Lung microvascular endothelial cell (primary cell): ENCODE results near the gene PMAIP1. TPM values are rescaled to one million over a fixed set of nuclear protein-coding genes. Genes with fewer than 3 reads are reported as not detected.
"Not testable (repeated sequence)": the region's sequence is repeated elsewhere in the genome, so short reads cannot be mapped to it uniquely, and the experiment has no call there.

ENCODE experiments used
- DNase-seq, 2 donors: peaks; one replicate each; pipeline versions ENCODE4 v3.0.0 to v3.0.0-alpha.2; 2010; ENCODE audit warnings: low read depth in 2 of 2
- total RNA-seq: library from RNA; depleted of rRNA; stranded (reverse); fragments of >200 nt; gene quantifications from 2 replicates; pipeline ENCODE4 v1.2.1, GENCODE V29; 2014

Gene PMAIP1
- 9.2 and 13.7 TPM in 2 replicates for total RNA-seq

DNA sequence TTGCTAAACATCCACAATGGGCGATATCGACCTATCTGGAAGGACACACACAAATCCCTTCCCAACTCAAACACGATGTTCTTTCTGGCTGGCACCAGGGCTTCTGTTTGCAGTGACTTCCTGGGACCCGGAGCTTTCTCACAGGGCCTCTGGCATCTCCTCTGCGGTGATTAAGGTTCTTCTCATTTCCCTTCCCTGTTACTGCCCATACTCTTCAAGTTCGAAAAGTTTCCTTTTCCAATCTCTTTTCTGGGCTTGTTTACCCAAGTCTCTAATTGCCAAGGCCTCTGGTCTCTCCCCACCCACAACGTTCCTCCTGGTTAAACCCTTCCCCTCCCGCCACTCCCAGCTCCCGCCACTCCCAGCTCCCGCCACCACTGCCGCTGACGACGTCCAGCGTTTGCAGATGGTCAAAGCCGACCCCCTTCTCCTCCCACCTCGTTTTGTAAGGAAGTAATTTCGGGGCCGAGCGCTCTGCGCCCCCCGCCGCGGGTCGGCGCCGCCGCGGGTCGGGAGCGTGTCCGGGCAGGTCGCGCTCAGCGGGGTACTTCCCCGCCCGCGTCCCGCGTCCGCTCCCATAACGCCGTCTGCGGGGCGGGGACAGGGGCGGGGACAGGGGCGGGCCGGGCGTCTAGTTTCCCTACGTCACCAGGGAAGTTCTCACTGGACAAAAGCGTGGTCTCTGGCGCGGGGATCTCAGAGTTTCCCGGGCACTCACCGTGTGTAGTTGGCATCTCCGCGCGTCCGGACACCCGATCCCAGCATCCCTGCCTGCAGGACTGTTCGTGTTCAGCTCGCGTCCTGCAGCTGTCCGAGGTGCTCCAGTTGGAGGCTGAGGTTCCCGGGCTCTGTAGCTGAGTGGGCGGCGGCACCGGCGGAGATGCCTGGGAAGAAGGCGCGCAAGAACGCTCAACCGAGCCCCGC is at the start of gene PMAIP1:
Gene PMAIP1 (plus strand): TSS at position 699 of the 924 bp plus-strand sequence. CDS start 182 bp downstream, at position 881.
- peak; percentile 95 for DNase-seq

- DNase-seq = no peak
Measured at GRCh38 chr18:59851784-59852399, 47.9 kb upstream of the PMAIP1 start.

DNA sequence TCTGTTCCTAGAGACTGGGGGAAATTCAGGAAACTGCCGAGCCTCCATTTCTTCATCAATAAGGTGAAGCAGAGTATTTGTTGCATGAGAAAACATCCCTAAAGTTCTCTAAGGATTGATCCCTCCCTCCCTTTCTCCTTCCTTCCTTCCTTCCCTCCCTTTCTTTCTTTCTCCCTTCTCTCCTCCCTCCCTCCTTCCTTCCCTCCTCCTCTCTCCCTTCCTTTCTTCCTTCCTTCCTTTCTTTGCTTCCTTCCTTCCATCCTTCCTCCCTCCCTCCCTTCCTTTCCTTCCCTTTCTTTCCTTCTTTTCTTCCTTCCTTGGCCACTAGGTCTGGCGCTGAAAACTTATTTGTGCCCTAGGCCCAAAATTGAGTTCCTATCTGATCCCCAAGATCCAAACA is 47.2 kb upstream of the PMAIP1 start:
- no peak for DNase-seq

DNA sequence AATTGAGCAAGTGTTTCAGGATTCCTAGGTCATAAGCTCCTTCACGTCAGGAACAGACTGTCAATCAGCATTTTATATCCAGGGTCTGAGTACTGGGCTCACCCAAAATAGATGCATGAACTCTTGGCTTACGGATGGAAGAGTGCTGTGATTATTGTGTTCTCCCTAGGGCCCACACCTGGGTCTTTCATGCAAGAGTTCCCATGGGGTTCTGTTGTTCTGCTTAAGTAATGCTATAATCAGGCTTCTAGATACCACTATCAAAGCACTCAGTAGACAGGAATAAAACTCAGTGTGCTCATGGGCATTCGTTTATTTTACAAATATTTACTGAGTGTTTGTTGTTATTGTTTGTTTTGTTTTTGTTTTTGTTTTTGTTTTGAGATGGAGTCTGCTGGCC is 46.4 kb upstream of the PMAIP1 start:
- DNase-seq = no peak

- DNase-seq = not testable (repeated sequence)
Measured at GRCh38 chr18:59853988-59854387, 45.8 kb upstream of the PMAIP1 start.

- DNase-seq = peak in 1 of 2 donors; percentile 8
Measured at GRCh38 chr18:59861009-59861408, 38.8 kb upstream of the PMAIP1 start.

DNA sequence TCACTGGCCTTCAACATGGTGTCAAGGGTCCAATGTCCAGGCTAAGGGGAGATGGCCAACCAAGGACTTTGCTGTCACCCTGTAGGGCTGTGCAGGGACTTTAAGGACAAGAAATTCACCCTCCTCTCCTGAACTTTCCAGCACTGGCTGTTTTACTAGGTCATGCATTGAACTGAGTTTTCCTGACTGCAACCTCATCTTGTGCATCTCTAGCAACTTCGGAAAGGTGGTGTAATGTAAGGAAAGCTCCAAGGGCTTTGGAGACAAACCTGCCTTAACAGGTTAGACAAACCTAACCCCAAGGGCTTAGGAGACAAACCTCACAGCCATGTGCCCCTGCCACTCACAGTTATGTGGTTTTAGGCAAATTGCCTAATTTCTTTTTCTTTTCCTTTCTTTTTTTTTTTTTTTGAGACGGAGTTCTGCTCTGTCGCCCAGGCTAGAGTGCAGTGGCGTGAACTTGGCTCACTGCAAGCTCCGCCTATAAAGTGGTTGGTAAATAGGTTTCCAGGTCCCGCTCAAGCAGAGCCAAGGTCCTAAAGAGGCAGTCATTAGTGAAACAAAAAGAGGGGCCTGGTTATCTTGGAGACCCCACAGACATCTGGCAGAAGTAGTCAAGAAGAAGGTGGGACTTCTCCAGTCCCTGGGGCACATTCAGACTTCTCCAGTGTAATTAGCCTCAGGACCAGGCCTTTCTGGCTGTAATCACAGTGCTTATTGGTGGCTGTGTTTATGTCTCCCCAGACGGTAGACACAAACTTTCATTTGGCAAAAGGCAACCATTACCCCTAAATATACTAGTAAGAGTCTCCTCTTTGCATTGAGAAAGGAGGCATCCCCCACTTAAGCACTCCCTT is 37.6 kb upstream of the PMAIP1 start:
- no peak for DNase-seq

DNA sequence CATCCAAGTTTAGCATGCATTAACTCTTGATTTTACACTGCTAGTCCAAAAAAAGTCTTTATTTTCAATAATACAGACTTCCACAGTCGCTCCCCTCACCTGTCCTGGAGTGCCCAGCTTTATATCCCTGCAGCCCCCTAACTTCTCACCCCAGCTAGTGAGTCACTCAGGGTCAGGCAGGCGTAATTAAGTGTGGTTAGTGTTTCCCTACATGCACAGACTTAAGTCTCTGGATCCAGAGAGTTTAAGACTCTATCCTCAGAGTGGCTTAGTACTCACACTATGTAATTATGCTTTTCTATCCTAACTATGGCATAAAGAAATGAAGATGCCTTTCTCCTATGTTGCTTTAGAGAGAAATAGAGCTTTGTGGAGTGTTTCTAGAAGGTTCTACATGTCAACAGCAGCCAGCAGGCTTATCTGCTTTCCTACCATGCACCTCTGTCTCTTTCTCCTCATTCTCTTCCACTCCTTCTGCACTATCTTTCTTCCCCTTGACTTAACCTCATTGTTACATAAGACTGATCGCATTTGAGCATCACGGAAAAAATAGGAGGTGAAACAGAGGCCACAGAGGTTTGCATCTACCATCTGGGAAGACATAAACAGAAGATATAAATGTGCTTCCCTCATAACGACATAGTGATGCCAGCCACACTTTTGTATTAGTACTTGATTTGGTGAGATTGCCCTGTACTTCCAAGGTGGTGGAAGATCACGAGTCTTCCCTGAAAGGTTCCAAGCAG is 34.4 kb upstream of the PMAIP1 start:
- DNase-seq = no peak

GRCh38 chr18:59866551-59867269 is 33.1 kb upstream of the PMAIP1 start:
- no peak for DNase-seq

DNA sequence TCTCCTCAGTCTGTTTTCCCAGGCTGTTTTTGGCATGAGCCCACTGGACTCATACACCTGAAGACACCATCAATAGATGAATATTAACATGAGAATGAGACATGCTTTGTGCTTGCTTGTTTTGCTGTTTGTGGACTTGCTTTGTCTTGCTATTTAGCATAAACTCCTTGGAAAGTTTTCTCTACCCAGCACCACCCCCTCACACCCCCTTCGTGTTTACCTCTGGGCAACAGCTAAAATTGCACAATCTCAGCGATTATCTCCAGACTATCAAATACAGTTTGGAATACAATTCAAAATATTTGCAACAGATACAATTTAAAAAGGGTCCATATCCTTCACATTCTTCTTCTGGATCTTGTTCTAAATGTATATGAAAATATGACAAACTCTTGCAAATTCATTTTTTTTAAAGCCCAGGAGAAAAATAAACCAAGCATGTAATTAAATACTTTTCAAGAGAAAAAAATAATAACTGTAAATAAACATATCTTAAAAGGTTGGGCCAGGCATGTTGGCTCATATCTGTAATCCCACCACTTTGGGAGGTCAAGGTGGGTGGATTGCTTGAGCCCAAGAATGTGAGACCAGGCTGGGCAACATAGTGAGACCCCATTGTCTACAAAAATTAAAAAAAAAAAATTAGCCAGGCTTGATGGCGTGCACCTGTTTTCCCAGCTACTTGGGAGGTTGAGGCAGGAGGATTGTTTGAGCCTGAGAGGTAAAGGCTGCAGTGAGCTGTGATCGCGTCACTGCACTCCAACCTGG is 32.3 kb upstream of the PMAIP1 start:
- DNase-seq = no peak

- DNase-seq = no peak
Measured at GRCh38 chr18:59870623-59871130, 29.1 kb upstream of the PMAIP1 start.

DNA sequence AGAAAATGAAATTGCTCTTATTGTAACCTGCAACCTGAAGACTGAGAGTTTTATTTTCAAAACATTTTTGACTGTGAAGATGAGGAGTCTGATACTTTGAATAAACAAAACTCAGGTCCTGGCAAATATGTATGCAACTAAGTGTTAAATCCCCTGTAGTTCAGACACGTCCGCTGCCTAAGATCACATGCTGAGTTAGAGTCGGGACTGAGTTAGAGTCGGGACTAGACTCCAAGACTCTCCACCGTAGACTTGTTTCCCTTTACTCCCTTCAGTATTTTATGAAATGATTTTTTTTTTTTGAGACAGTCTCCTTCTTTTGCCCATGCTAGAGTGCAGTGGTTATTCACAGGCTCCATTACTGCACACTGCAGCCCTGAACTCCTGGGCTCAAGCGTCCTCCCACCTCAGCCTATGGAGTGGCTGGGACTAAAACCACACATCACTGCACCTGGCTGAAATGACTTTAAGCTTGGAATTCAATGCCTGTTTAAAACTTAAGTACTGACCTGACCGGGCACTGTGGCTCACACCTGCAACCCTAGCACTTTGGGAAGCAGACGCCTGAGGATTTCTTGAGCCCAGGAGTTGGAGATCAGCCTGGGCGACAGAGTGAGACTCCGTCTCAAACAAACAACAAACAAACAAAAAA is 28.0 kb upstream of the PMAIP1 start:
- no peak for DNase-seq

DNA sequence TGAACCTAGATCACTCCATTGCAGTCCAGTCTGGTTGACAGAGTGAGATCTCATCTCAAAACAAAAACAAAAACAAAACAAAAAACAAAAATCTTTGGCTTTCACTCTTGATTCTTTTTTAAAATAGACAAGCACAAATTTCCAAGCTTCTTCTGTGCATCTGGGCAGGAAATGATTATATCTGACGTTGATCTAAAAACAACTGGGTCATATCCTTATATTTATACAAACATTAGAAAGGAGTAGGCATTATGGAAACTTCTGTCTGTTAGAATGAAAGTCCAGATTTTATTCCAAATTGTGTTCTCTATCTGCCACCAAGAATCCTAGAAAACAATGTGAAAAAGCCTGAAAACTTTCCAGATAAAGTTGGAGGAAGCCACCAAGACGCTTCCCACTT is 26.2 kb upstream of the PMAIP1 start:
- peak in 1 of 2 donors; percentile 79 for DNase-seq

- peak; percentile 29 to 92 for DNase-seq
Measured at GRCh38 chr18:59874166-59874565, 25.6 kb upstream of the PMAIP1 start.

GRCh38 chr18:59876310-59876626 is 23.5 kb upstream of the PMAIP1 start:
- no peak for DNase-seq

DNA sequence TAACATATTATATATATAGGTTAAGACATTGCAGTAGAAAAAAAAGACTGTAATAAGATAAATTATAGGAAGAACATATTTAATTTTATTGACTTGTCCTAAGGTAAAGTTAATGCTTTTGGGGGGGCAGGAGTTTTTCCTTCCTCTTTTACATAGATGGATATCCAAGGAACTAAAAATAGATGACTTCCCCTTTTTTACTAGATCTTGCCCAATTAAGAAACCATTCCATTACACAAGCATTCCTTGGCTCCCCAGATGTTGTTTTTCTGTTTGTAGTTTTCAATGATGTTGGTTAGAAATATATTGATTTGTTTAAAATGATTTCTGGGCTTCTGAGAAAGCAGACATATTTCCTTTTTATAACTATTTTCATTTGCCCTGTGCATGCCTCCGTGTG is 22.4 kb upstream of the PMAIP1 start:
- no peak for DNase-seq

DNA sequence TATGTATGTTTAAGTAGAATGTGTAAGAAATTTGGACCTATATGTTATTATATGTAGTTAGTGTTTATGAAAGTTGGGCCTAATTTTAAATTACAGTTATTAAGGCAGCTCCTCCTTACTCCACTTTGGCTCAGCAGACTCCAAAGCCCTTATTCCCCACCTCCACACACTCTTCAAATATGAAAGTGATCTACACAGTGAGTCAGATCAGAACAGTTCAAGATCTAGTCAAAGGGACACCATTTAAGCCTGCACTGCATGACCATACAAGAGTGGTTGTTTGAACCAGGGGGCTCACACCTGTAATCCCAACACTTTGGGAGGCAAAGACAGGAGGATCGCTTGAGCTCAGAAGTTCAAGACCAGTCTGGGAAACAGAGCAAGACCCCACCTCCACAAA is 21.2 kb upstream of the PMAIP1 start:
- DNase-seq = peak in 1 of 2 donors; percentile 14

DNA sequence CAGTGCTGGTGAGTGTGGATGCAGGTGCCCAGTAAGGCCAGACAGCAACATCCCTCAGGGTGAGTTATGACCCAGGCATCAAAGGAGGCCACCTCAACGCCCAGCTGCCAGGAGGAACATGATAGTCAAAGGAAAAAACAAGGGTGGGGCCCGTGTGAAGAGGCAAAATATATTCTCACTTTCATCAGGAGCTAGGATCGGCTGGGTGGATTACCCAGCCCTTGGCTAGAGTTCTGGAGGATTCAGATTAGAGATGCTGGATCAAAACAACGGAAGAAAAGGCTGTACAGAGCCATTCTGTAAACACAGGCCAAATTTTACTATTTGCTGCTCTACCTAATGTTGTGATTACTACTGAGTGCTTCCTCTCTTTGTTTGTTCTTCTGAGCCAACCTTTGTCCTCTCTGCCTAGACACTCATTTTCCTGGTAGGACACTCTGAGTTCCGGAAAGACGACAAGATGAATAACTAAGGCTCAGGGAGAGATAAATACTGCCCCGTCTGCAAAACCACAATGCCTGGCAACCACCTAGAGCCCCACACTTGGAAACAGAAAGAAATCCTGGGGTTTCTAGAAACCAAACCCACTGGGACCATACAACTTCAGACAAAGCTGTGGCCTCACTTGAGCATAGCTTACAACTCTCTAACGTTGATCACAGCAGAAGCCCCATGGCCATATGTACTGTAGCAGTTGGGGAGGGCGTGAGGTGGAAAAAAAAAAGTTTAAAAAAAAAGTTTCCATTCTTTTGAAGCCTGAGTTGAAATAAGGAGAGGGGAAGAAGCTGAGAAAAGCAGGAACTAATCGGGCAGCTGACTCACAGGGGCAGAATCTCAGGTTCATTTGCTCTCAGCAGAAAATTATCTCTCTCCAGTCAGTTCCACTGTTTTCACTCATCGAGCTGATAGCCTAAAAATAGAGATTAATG is 17.8 kb upstream of the PMAIP1 start:
- peak; percentile 43 to 81 for DNase-seq
